Mesodermal cell (in vitro differentiated cells): ENCODE measurements around the gene RANBP10.

Experiments used
- H3K27ac ChIP-seq: 2 replicates; pipeline ENCODE4 v1.7.0; 2013; ENCODE audit warnings: mild to moderate bottlenecking, low read depth, low read length, moderate library complexity; ENCODE audit not compliant: severe bottlenecking
- H3K36me3 ChIP-seq: 2 replicates; pipeline ENCODE4 v1.7.1; 2013; ENCODE audit warnings: mild to moderate bottlenecking, low read length, moderate library complexity; ENCODE audit not compliant: control insufficient read depth, insufficient read depth
- H3K4me1 ChIP-seq: one replicate; pipeline ENCODE4 v1.7.1; 2013; ENCODE audit warnings: mild to moderate bottlenecking, low read length; ENCODE audit not compliant: insufficient read depth, control insufficient read depth, poor library complexity, severe bottlenecking
- H3K4me3 ChIP-seq: 2 replicates; pipeline ENCODE4 v1.7.0; 2013; ENCODE audit warnings: low read length, control low read depth, mild to moderate bottlenecking; ENCODE audit not compliant: insufficient read depth, poor library complexity, severe bottlenecking; ENCODE audit errors: extremely low read depth
- H3K9me3 ChIP-seq: 2 replicates; pipeline ENCODE4 v1.7.1; 2013; ENCODE audit warnings: mild to moderate bottlenecking, low read length, moderate library complexity; ENCODE audit not compliant: control insufficient read depth
- WGBS, 2 experiments: methylation state at CpG; one replicate each; pipeline ENCODE4 v1.1.5; 2013; ENCODE audit warnings: missing lambda C conversion rate in 2 of 2; ENCODE audit not compliant: insufficient coverage in 2 of 2; 5-methylcytosine and 5-hydroxymethylcytosine counted together

RANBP10 gene

GRCh38 chr16:67710607-67711006 lies 95.8 kb downstream of the RANBP10 start:
- Histone ChIP-seq H3K36me3 (peaks cover 10% of the 10 kb centered on the region), H3K4me1 (no peaks in the 10 kb centered on the region), H3K4me3 (no peak overlapping the region), H3K9me3 (no peaks in the 10 kb centered on the region), H3K27ac (no peak overlapping the region)
- 85 to 94% methylated on average over 4 of the region's 6 CpGs for WGBS, 2 experiments

- Histone ChIP-seq H3K36me3 (peaks cover 13% of the 10 kb centered on the region), H3K4me3 (no peak overlapping the region), H3K4me1 (no peaks in the 10 kb centered on the region), H3K9me3 (no peaks in the 10 kb centered on the region), H3K27ac (no peak overlapping the region)
- WGBS, 2 experiments = 86 to 100% methylated on average over 1 of the region's 1 CpG
These were observed 97.3 kb downstream of the RANBP10 start for GRCh38 chr16:67709050-67709449.

- WGBS, 2 experiments = 94 to 95% methylated on average over 2 of the region's 2 CpGs
- Histone ChIP-seq H3K9me3 (no peaks in the 10 kb centered on the region), H3K4me3 (no peak overlapping the region), H3K36me3 (peaks cover 8% of the 10 kb centered on the region), H3K4me1 (no peaks in the 10 kb centered on the region), H3K27ac (no peak overlapping the region)
These were observed 98.0 kb downstream of the RANBP10 start for GRCh38 chr16:67708368-67708771.

DNA sequence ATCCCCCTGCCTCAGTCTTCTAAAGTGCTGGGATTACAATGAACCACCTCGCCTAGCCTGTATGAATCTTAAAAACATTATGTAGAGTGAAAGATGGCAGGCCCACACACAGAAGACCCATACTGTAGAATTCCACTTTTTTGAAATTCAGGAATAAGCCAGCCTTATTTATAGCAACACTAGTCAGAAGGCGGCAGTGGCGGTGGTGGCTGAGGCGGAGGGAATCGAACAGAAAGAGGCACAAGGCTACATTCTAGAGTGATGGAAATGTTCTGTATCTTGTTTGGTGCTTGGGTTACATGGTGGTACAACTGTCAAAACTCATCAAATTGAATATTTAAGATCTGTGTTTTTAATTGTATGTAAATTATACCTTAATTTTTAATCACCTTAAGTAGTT lies 98.6 kb downstream of the RANBP10 start:
- WGBS, 2 experiments = 100% methylated on average over 2 to 3 of the region's 5 CpGs

DNA sequence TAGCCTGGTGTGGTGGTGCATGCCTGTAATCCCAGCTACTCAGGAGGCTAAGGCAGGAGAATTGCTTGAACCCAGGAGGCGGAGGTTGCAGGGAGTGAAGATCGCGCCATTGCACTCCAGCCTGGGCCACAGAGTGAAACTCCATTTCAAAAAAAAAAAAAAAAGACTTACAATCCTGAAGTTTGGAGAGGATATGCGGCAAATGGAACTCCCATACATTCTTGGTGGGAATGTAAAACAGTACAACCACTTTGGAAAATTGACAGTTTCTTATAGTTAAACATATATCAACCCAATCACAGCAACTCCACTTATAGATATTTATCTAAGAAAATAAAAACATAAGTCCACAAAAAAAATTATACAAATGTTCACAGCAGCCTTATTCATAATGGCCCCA lies 99.2 kb downstream of the RANBP10 start:
- WGBS, 2 experiments = 100% methylated on average over 1 to 3 of the region's 4 CpGs
- Histone ChIP-seq H3K4me3 (no peak overlapping the region), H3K27ac (no peak overlapping the region), H3K9me3 (no peaks in the 10 kb centered on the region), H3K36me3 (peaks cover 3% of the 10 kb centered on the region), H3K4me1 (no peaks in the 10 kb centered on the region)

More for the DNA sequence above, 98.6 kb downstream of the RANBP10 start:
- no peak overlapping the region for H3K27ac ChIP-seq
- peaks cover 3% of the 10 kb centered on the region for H3K36me3 ChIP-seq
- no peaks in the 10 kb centered on the region for H3K9me3 ChIP-seq
- no peak overlapping the region for H3K4me3 ChIP-seq
- no peaks in the 10 kb centered on the region for H3K4me1 ChIP-seq

DNA sequence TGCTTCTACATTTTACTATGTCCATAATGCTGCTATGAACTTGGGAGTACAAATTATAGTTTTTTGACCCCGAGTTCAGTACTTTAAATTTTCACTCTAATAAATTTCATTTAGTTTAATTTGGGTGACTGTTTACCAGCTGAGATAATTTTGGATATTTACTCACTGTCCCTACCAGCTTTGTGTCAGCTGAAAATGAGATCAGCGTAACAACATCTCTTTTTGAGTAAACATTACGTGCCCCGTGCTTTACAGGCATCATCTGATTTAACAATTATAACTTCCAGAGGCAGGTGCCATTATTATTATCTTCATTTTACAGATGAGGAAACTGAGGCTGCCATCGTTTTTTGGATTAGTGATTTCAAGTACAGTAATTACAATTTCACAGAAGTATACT lies 102.2 kb downstream of the RANBP10 start:
- WGBS, 2 experiments = 100% methylated on average over 1 to 2 of the region's 5 CpGs
- Histone ChIP-seq H3K36me3 (peaks cover 12% of the 10 kb centered on the region), H3K27ac (no peak overlapping the region), H3K4me3 (no peak overlapping the region), H3K9me3 (peaks cover 8% of the 10 kb centered on the region), H3K4me1 (no peaks in the 10 kb centered on the region)

- Histone ChIP-seq H3K4me1 (no peaks in the 10 kb centered on the region), H3K4me3 (no peak overlapping the region), H3K27ac (no peak overlapping the region), H3K36me3 (peaks cover 17% of the 10 kb centered on the region), H3K9me3 (peaks cover 8% of the 10 kb centered on the region)
- WGBS, 2 experiments = 85 to 100% methylated on average over 1 to 2 of the region's 2 CpGs
These were observed 102.7 kb downstream of the RANBP10 start for GRCh38 chr16:67703626-67704025.

DNA sequence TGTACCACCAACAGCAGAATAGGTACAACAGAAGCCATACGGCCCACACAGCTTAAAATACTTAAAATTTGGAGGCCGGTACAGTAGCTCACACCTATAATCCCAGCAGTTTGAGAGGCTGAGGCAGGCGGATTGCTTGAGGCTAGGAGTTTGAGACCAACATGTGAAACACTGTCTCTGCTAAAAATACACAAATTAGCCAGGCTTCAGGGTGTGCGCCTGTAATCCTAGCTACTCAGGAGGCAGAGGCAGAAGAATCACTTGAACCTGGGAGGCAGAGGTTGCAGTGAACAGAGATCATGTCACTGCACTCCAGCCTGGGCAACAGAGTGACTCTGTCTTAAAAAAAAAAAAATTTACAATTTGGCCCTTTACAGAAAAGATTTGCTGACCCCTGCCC lies 104.2 kb downstream of the RANBP10 start:
- WGBS, 2 experiments = 90 to 92% methylated on average over 2 to 3 of the region's 4 CpGs
- Histone ChIP-seq H3K9me3 (peaks cover 8% of the 10 kb centered on the region), H3K4me1 (no peaks in the 10 kb centered on the region), H3K36me3 (peaks cover 21% of the 10 kb centered on the region), H3K4me3 (no peak overlapping the region), H3K27ac (no peak overlapping the region)

- Histone ChIP-seq H3K36me3 (peaks cover 21% of the 10 kb centered on the region), H3K9me3 (peaks cover 8% of the 10 kb centered on the region), H3K4me1 (no peaks in the 10 kb centered on the region), H3K4me3 (no peak overlapping the region), H3K27ac (no peak overlapping the region)
- no CpG with 5 or more reads among the region's 1 CpG for WGBS, 2 experiments
These were observed 104.9 kb downstream of the RANBP10 start for GRCh38 chr16:67701420-67701819.

- no peak overlapping the region for H3K27ac ChIP-seq
- H3K4me1 ChIP-seq = no peaks in the 10 kb centered on the region
- H3K4me3 ChIP-seq = no peak overlapping the region
- 96 to 100% methylated on average over 2 to 6 of the region's 7 CpGs for WGBS, 2 experiments
- peaks cover 18% of the 10 kb centered on the region for H3K36me3 ChIP-seq
- H3K9me3 ChIP-seq = peaks cover 8% of the 10 kb centered on the region
These were observed 107.1 kb downstream of the RANBP10 start for GRCh38 chr16:67699265-67699664.

GRCh38 chr16:67697422-67698185 lies 108.8 kb downstream of the RANBP10 start:
- Histone ChIP-seq H3K27ac (no peak overlapping the region), H3K9me3 (peaks cover 8% of the 10 kb centered on the region), H3K4me3 (no peak overlapping the region), H3K4me1 (no peaks in the 10 kb centered on the region), H3K36me3 (peaks cover 18% of the 10 kb centered on the region)
- WGBS, 2 experiments = 95 to 100% methylated on average over 2 of the region's 4 CpGs
